Activated CD4-positive, alpha-beta memory T cell treated with anti-CD3 and anti-CD28 coated beads for 36 hours (primary cell): ENCODE data around the gene CFHR5. TPM values are rescaled to one million over a fixed set of nuclear protein-coding genes. Genes with fewer than 3 reads are reported as not detected.
"Not testable (repeated sequence)": the region's sequence is repeated elsewhere in the genome, so short reads cannot be mapped to it uniquely, and the experiment has no call there.

ENCODE experiments used
- CTCF ChIA-PET: fragments of 350-600 bp; sonication (Branson Sonifier 250); formaldehyde crosslinking; loops from one replicate; lab custom pipeline; 2021; ENCODE audit warnings: antibody characterized with exemption, inconsistent platforms; lab: Charles Lee
- POLR2A ChIA-PET: fragments of 350-600 bp; sonication (Branson Sonifier 250); formaldehyde crosslinking; loops from one replicate; lab custom pipeline; 2021; ENCODE audit warnings: antibody characterized with exemption; lab: Charles Lee
- DNase-seq: peaks from one replicate; pipeline ENCODE4 v3.0.0-alpha.2; 2020
- H3K27ac Mint-ChIP-seq: one replicate; pipeline ENCODE4 v1.8.0; 2021; ENCODE audit warnings: mixed read lengths
- H3K27me3 Mint-ChIP-seq: one replicate; pipeline ENCODE4 v1.8.0; 2021; ENCODE audit warnings: mixed read lengths
- H3K36me3 Mint-ChIP-seq: one replicate; pipeline ENCODE4 v1.8.0; 2021; ENCODE audit warnings: mixed read lengths
- H3K4me1 Mint-ChIP-seq: one replicate; pipeline ENCODE4 v1.8.0; 2021; ENCODE audit warnings: low read depth, mixed read lengths
- H3K4me3 Mint-ChIP-seq: one replicate; pipeline ENCODE4 v1.8.0; 2021; ENCODE audit warnings: mild to moderate bottlenecking, mixed read lengths
- H3K9me3 Mint-ChIP-seq: one replicate; pipeline ENCODE4 v1.8.0; 2021; ENCODE audit warnings: mixed read lengths
- intact Hi-C: fragments of 100-400 bp; cut with micrococcal nuclease; formaldehyde crosslinking; loops from one replicate; pipeline ENCODE4 v1.15.1; 2023
- total RNA-seq, 2 experiments: library from RNA; stranded (reverse); gene quantifications; one replicate each; pipeline ENCODE4 v1.2.3, GENCODE V29; 2021

The CFHR5 gene
- total RNA-seq, 2 experiments from 2014 or later, result not detected

- ChIA-PET POLR2A (no interaction called here), CTCF (no interaction called here)
- no peak overlapping the region for H3K4me3 Mint-ChIP-seq
- H3K27me3 Mint-ChIP-seq, result no peaks in the 10 kb centered on the region
- no peak overlapping the region for H3K27ac Mint-ChIP-seq
- no peaks in the 10 kb centered on the region for H3K36me3 Mint-ChIP-seq
- no peak for DNase-seq
- no peaks in the 10 kb centered on the region for H3K9me3 Mint-ChIP-seq
- H3K4me1 Mint-ChIP-seq, result no peaks in the 10 kb centered on the region
- intact Hi-C loops, result no loop called here
Observed at GRCh38 chr1:197029749-197030148, 52.4 kb downstream of the CFHR5 start.

GRCh38 chr1:197034631-197035339 lies 57.4 kb downstream of the CFHR5 start:
- H3K4me1 Mint-ChIP-seq, H3K4me3 Mint-ChIP-seq, H3K36me3 Mint-ChIP-seq, H3K27me3 Mint-ChIP-seq, H3K27ac Mint-ChIP-seq, CTCF ChIA-PET, POLR2A ChIA-PET, H3K9me3 Mint-ChIP-seq, DNase-seq, intact Hi-C loops: not testable (repeated sequence)

DNA sequence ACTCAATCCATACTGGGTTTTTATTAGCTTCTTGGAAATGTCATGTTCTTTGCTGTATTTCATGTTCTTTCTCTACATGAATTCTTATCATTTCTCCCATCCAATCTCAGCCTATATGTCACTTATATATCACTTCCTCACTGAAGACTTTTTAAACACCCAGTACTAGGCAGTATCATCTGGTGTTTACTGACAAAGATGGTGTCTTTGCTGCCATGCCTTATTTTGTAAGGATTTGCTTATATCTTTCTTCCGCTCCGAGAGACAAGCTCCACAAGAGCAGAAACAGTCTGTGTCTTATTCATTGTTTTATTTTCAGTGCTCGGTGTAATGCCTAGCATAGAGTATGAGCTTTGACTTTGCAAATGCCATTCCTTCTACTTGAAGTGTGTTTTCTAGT lies 59.5 kb downstream of the CFHR5 start:
- intact Hi-C loops, result no loop called here
- no peaks in the 10 kb centered on the region for H3K9me3 Mint-ChIP-seq
- peaks cover 3% of the 10 kb centered on the region for H3K27me3 Mint-ChIP-seq
- peaks cover 3% of the 10 kb centered on the region for H3K4me1 Mint-ChIP-seq
- no peak for DNase-seq
- CTCF ChIA-PET, result no interaction called here
- POLR2A ChIA-PET, result no interaction called here
- no peaks in the 10 kb centered on the region for H3K36me3 Mint-ChIP-seq
- H3K27ac Mint-ChIP-seq, result no peak overlapping the region
- no peak overlapping the region for H3K4me3 Mint-ChIP-seq

DNA sequence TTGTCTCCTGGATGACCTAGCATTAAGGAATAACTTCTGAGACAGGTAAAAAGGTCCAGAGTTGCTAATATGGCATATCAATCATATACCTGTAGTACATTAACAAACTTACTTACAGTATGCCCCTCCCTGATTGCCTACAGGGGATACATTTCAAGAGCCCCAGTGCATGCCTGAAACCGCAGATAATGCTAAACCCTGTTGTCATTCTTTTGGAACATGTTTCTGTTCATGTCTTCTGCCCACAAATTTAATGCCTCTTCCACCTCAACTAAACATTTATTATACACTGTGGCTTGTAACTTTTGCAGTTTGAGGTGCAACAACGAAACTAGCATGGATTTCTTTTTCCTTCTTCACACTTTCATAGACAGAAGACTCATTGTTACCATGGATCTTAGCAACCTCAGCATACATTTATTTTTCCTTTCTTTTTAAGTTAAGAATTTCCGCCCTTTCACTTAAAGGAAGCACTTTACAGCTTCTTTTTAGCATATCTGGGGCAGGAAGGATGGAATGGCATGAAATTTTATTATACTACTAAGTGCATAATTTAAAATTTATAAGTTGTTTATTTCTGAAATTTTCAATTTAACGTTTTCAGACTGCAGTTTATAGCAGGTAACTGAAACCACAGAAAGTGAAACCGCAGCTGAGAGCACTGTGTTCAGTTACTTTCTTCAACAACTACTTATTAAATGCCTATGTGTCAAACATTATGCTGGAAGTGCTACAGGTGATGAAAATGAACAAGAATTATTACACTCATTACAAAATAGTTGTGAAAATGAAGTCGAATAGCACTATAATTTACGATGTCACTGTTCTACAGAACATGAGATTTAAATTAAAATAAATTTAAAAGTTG lies 64.4 kb downstream of the CFHR5 start:
- Mint-ChIP-seq H3K9me3 (no peaks in the 10 kb centered on the region), H3K4me3 (no peak overlapping the region), H3K27ac (no peak overlapping the region), H3K27me3 (peaks cover 12% of the 10 kb centered on the region), H3K4me1 (peaks cover 3% of the 10 kb centered on the region), H3K36me3 (no peaks in the 10 kb centered on the region)
- POLR2A ChIA-PET, result no interaction called here
- intact Hi-C loops, result no loop called here
- CTCF ChIA-PET, result no interaction called here
- no peak for DNase-seq

DNA sequence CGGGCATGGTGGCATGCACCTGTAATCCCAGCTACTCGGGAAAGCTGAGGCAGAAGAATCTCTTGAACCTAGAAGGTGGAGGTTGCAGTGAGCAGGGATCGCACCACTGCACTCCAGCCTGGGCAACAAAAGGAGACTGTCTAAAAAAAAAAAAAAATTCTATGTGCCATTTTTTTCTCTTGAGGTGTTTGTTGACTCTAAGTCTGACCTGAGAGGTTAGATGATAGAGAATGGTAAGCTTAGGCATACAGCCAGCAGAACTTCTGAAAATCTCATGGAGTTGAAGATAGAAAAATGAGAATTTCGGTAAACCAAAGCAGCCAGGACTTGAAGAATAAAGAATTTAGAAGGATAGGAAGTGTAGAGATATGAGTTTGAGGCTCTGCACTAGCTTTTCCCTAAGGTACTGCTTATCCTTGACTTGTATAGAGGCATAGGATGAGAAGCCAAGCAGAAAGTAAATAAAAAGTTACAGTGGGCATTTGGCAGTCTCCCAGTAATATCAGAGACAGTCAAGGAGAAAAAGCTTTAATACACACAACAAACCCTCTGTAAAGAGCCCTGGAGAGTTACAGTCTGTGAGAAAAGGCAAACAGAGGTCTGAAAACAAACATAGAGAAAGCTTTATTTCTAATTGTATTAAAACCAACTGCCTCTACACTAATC lies 65.5 kb downstream of the CFHR5 start:
- intact Hi-C loops, result no loop called here
- ChIA-PET POLR2A (no interaction called here), CTCF (no interaction called here)

DNA sequence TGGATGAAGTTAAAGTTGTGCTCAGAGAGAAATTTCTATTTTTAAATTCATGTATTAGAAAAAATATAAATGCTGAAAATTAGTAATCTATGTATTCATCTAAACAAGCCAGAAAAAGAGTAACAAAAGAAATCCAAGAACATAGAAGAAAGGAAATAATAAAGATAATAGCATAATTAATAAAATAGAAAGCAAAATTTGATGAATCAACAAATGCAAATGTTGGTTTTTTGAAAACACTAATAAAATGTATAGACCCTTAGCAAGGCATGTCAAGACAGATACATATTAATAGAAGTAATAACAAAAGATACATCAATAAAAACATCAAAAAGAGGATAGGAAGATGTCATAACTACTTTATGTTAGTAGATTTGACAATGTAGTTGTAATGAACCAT lies 71.7 kb downstream of the CFHR5 start:
- H3K4me3 Mint-ChIP-seq, result no peak overlapping the region
- no peaks in the 10 kb centered on the region for H3K4me1 Mint-ChIP-seq
- H3K36me3 Mint-ChIP-seq, result no peaks in the 10 kb centered on the region
- no peak for DNase-seq
- H3K27ac Mint-ChIP-seq, result no peak overlapping the region
- intact Hi-C loops, result no loop called here
- H3K27me3 Mint-ChIP-seq, result peaks cover 6% of the 10 kb centered on the region
- ChIA-PET POLR2A (no interaction called here), CTCF (no interaction called here)
- peaks cover 4% of the 10 kb centered on the region for H3K9me3 Mint-ChIP-seq

More for the DNA sequence above, 65.5 kb downstream of the CFHR5 start:
- H3K4me3 Mint-ChIP-seq, result no peak overlapping the region
- peaks cover 4% of the 10 kb centered on the region for H3K9me3 Mint-ChIP-seq
- H3K27ac Mint-ChIP-seq, result no peak overlapping the region
- no peak for DNase-seq
- H3K27me3 Mint-ChIP-seq, result peaks cover 13% of the 10 kb centered on the region
- peaks cover 3% of the 10 kb centered on the region for H3K4me1 Mint-ChIP-seq
- no peaks in the 10 kb centered on the region for H3K36me3 Mint-ChIP-seq

Other genes with a start within 250 kb of the CFHR5 start
- not detected for gene CFHR3, start 202.7 kb upstream of the CFHR5 start, total RNA-seq
- gene CFHR1, start 157.8 kb upstream of the CFHR5 start, total RNA-seq, result not detected
- not detected for gene CFHR4, start 89.5 kb upstream of the CFHR5 start, total RNA-seq
- not detected for gene CFHR2, start 33.8 kb upstream of the CFHR5 start, total RNA-seq
- not detected for gene F13B, start 89.7 kb downstream of the CFHR5 start, total RNA-seq
- gene ASPM, start 169.1 kb downstream of the CFHR5 start, total RNA-seq, result 10 to 100 TPM; 46.4 to 48.8 TPM
- gene ZBTB41, start 223.7 kb downstream of the CFHR5 start, total RNA-seq, result 1 to 10 TPM; 5.7 to 5.8 TPM